MM.1S (cell line): ENCODE measurements around the gene CD209.

Experiments used
- DNase-seq: peaks from one replicate; pipeline ENCODE4 v3.0.0-alpha.2; 2015
- H2AFZ ChIP-seq: fragments of 300-600 bp; sonication (generic); 2 replicates; pipeline ENCODE4 v1.6.0; 2016; ENCODE audit warnings: antibody characterized with exemption, low read length
- H3F3A ChIP-seq: fragments of 300-600 bp; sonication (generic); 2 replicates; pipeline ENCODE4 v1.6.1; 2016; ENCODE audit warnings: mild to moderate bottlenecking, antibody characterized with exemption, low read length, moderate library complexity, mixed read lengths; ENCODE audit not compliant: insufficient read depth
- H3K27ac ChIP-seq: fragments of 300-600 bp; sonication (generic); 2 replicates; pipeline ENCODE4 v1.5.1; 2016; ENCODE audit warnings: mild to moderate bottlenecking, low read length
- H3K27me3 ChIP-seq: fragments of 300-600 bp; sonication (generic); replicated peaks from 2 replicates; pipeline ENCODE4 v1.6.0; 2016; ENCODE audit warnings: low read length; ENCODE audit not compliant: insufficient read depth
- H3K36me3 ChIP-seq: fragments of 300-600 bp; sonication (generic); replicated peaks from 2 replicates; pipeline ENCODE4 v1.6.1; 2016; ENCODE audit warnings: mild to moderate bottlenecking, low read length, mixed read lengths; ENCODE audit not compliant: insufficient read depth
- H3K4me1 ChIP-seq: fragments of 300-600 bp; sonication (generic); 2 replicates; pipeline ENCODE4 v1.6.1; 2016; ENCODE audit warnings: low read length, mixed read lengths
- H3K4me2 ChIP-seq: fragments of 300-600 bp; sonication (generic); 2 replicates; pipeline ENCODE4 v1.6.0; 2016; ENCODE audit warnings: low read depth, low read length
- H3K4me3 ChIP-seq: fragments of 300-600 bp; sonication (generic); 2 replicates; pipeline ENCODE4 v1.5.1; 2016; ENCODE audit warnings: low read length, mixed read lengths
- H3K79me2 ChIP-seq: fragments of 300-600 bp; sonication (generic); 2 replicates; pipeline ENCODE4 v1.6.1; 2016; ENCODE audit warnings: mixed run types, low read length, mixed read lengths
- H3K9ac ChIP-seq: fragments of 300-600 bp; sonication (generic); 2 replicates; pipeline ENCODE4 v1.6.1; 2016; ENCODE audit warnings: low read length, mixed read lengths
- H3K9me2 ChIP-seq: fragments of 300-600 bp; sonication (generic); replicated peaks from 2 replicates; pipeline ENCODE4 v1.6.1; 2016; ENCODE audit warnings: mild to moderate bottlenecking, low read length, mixed read lengths; ENCODE audit not compliant: insufficient read depth
- H3K9me3 ChIP-seq: fragments of 300-600 bp; sonication (generic); replicated peaks from 2 replicates; pipeline ENCODE4 v1.6.1; 2016; ENCODE audit warnings: mild to moderate bottlenecking, low read length, mixed read lengths; ENCODE audit not compliant: insufficient read depth
- H4K20me1 ChIP-seq: fragments of 300-600 bp; sonication (generic); 2 replicates; pipeline ENCODE4 v1.6.1; 2016; ENCODE audit warnings: mild to moderate bottlenecking, low read length, moderate library complexity, mixed read lengths; ENCODE audit not compliant: insufficient read depth
- CTCF ChIP-seq: fragments of 300-600 bp; sonication (generic); IDR thresholded peaks from 2 replicates; pipeline ENCODE4 v1.5.1; 2016; ENCODE audit warnings: antibody characterized with exemption, low read length, mixed read lengths
- EZH2 ChIP-seq: fragments of 300-600 bp; sonication (generic); optimal IDR thresholded peaks from 2 replicates; pipeline ENCODE3; 2017; ENCODE audit warnings: low read depth, mild to moderate bottlenecking, antibody characterized with exemption, low read length, mixed read lengths
- EZH2phosphoT487 ChIP-seq: fragments of 300-600 bp; sonication (generic); IDR thresholded peaks from 2 replicates; pipeline ENCODE4 v1.6.1; 2018; ENCODE audit warnings: antibody characterized with exemption, low read length

The CD209 gene

DNA sequence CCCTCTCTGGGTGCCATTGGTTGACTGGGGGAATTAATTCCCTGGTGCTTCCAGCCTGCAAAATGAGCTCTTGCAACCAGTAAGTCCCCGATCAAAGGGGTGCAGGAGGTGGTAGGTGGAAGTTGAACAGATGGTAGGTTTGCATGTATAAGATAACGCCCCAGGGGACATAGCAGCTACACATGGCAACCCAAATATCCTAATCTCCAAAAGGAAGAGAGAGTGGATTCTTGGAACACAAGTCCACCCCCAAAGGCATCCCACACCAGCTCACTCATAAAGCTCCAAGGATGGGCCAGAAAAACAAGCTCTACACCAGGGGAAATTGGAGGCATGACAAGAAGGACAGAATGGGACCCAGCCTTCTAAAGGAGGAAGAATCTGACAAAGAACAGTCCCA is 4.8 kb downstream of the CD209 start:
- no peak overlapping the region for H2AFZ ChIP-seq
- no peaks in the 10 kb centered on the region for H3K9me3 ChIP-seq
- no peak overlapping the region for H3K27ac ChIP-seq
- H3K79me2 ChIP-seq = no peaks in the 10 kb centered on the region
- no peaks in the 10 kb centered on the region for H3K36me3 ChIP-seq
- no peak overlapping the region for H3K4me2 ChIP-seq
- no peaks in the 10 kb centered on the region for H3K9me2 ChIP-seq
- no peaks in the 10 kb centered on the region for H4K20me1 ChIP-seq
- TF ChIP-seq EZH2 = no peak
- no peak for TF ChIP-seq EZH2phosphoT487
- no peak for TF ChIP-seq CTCF
- no peaks in the 10 kb centered on the region for H3K4me1 ChIP-seq
- DNase-seq = no peak
- peaks cover 72% of the 10 kb centered on the region for H3K27me3 ChIP-seq
- H3K9ac ChIP-seq = no peak overlapping the region
- H3K4me3 ChIP-seq = no peak overlapping the region
- no peaks in the 10 kb centered on the region for H3F3A ChIP-seq

DNA sequence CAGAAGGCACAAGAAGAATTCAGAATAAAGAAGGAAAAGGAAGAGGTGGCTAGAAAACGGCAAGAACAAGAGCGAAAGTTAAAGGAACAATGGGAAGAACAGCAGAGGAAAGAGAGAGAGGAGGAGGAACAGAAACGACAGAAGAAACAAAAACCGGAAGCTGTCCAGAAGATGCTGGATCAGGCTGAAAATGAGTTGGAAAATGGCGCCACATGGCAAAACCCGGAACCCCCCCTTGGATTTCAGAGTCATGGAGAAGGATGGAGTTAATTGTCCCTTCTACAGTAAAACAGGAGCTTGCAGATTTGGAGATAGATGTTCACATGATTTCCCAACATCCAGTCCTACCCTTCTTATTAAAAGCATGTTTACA is 6.7 kb downstream of the CD209 start:
- Histone ChIP-seq H3F3A (no peaks in the 10 kb centered on the region), H4K20me1 (no peaks in the 10 kb centered on the region), H3K9me2 (no peaks in the 10 kb centered on the region), H3K4me3 (no peak overlapping the region), H3K27me3 (peaks cover 89% of the 10 kb centered on the region), H2AFZ (no peak overlapping the region), H3K79me2 (no peaks in the 10 kb centered on the region), H3K36me3 (no peaks in the 10 kb centered on the region), H3K9ac (no peak overlapping the region), H3K9me3 (no peaks in the 10 kb centered on the region), H3K27ac (no peak overlapping the region), H3K4me2 (no peak overlapping the region), H3K4me1 (no peaks in the 10 kb centered on the region)
- TF ChIP-seq EZH2 (no peak), EZH2phosphoT487 (no peak), CTCF (no peak)
- DNase-seq = no peak

GRCh38 chr19:7739801-7740681 is 7.3 kb downstream of the CD209 start:
- H4K20me1 ChIP-seq = no peaks in the 10 kb centered on the region
- no peak overlapping the region for H3K4me3 ChIP-seq
- no peaks in the 10 kb centered on the region for H3K9me2 ChIP-seq
- DNase-seq = no peak
- H3F3A ChIP-seq = no peaks in the 10 kb centered on the region
- H3K79me2 ChIP-seq = no peaks in the 10 kb centered on the region
- no peak overlapping the region for H2AFZ ChIP-seq
- no peak for TF ChIP-seq EZH2phosphoT487
- no peak for TF ChIP-seq CTCF
- TF ChIP-seq EZH2 = no peak
- H3K27ac ChIP-seq = no peak overlapping the region
- H3K9ac ChIP-seq = no peak overlapping the region
- H3K9me3 ChIP-seq = no peaks in the 10 kb centered on the region
- H3K4me1 ChIP-seq = no peaks in the 10 kb centered on the region
- H3K27me3 ChIP-seq = peaks cover 96% of the 10 kb centered on the region
- no peak overlapping the region for H3K4me2 ChIP-seq
- no peaks in the 10 kb centered on the region for H3K36me3 ChIP-seq
